Skeletal muscle tissue (tissue), 4 donors: ENCODE results near the gene SMIM23. TPM values are rescaled to one million over a fixed set of nuclear protein-coding genes. Genes with fewer than 3 reads are reported as not detected.

Experiments
- H3K27ac ChIP-seq: one replicate; pipeline ENCODE4 v1.7.0; 2013; ENCODE audit warnings: mild to moderate bottlenecking, low read depth, low read length, inconsistent platforms
- H3K27me3 ChIP-seq, 3 donors: one replicate each; pipeline ENCODE4 v1.7.0; 2013; ENCODE audit warnings: low read length in 3 of 3; ENCODE audit not compliant: control insufficient read depth in 3 of 3, insufficient read depth in 3 of 3
- H3K36me3 ChIP-seq, 3 donors: one replicate each; pipeline ENCODE4 v1.7.0; 2013; ENCODE audit warnings: low read length in 3 of 3; ENCODE audit not compliant: control insufficient read depth in 3 of 3, insufficient read depth in 3 of 3
- H3K4me1 ChIP-seq, 3 donors: one replicate each; pipeline ENCODE4 v1.7.0; 2013; ENCODE audit warnings: low read length in 3 of 3, mild to moderate bottlenecking in 3 of 3; ENCODE audit not compliant: control insufficient read depth in 3 of 3, insufficient read depth in 3 of 3
- H3K4me3 ChIP-seq, 3 donors: one replicate each; pipeline ENCODE4 v1.7.0; 2013; ENCODE audit warnings: low read length in 3 of 3
- H3K9ac ChIP-seq, 3 donors: one replicate each; pipeline ENCODE4 v1.7.0; 2013; ENCODE audit warnings: low read length in 3 of 3, mild to moderate bottlenecking in 3 of 3, moderate library complexity in 2 of 3, low read depth in 1 of 3
- H3K9me3 ChIP-seq, 3 donors: one replicate each; pipeline ENCODE4 v1.7.0; 2013; ENCODE audit warnings: low read length in 3 of 3; ENCODE audit not compliant: control insufficient read depth in 3 of 3
- total RNA-seq: library from RNA; depleted of rRNA; stranded (reverse); fragments of >200 nt; gene quantifications from one replicate; pipeline ENCODE4 v1.2.3, GENCODE V29; 2014
- donor health status: Osteomylitis.

SMIM23 gene
- total RNA-seq = not detected

- H3K36me3 ChIP-seq = no peaks in the 10 kb centered on the region
- no peak within 1 kb of the TSS for H3K27ac ChIP-seq
- no peaks in the 10 kb centered on the region for H3K4me1 ChIP-seq
- peaks cover 0 to 2% (median 0%) of the 10 kb centered on the region in 3 donors for H3K9me3 ChIP-seq
- H3K4me3 ChIP-seq = no peak within 1 kb of the TSS
- peaks cover 0 to 7% (median 0%) of the 10 kb centered on the region in 3 donors for H3K27me3 ChIP-seq
- H3K9ac ChIP-seq = no peak within 1 kb of the TSS
These were observed at the start of gene SMIM23 for GRCh38 chr5:171785517-171785916. TSS of gene SMIM23 (plus strand) at chr5:171785817. CDS start at chr5:171785872, 55 bp downstream.

GRCh38 chr5:171736976-171737891, 48.4 kb upstream of the SMIM23 start:
- Histone ChIP-seq H3K4me1 (peaks cover 7 to 17% (median 14%) of the 10 kb centered on the region in 3 donors), H3K9ac (no peak overlapping the region), H3K27me3 (no peaks in the 10 kb centered on the region), H3K9me3 (no peaks in the 10 kb centered on the region), H3K36me3 (no peaks in the 10 kb centered on the region), H3K4me3 (peak overlapping the region in 1 of 3 donors; percentile 13), H3K27ac (no peak overlapping the region)

GRCh38 chr5:171738501-171738900, 47.1 kb upstream of the SMIM23 start:
- peaks cover 0 to 1% (median 0%) of the 10 kb centered on the region in 3 donors for H3K27me3 ChIP-seq
- H3K27ac ChIP-seq = no peak overlapping the region
- no peaks in the 10 kb centered on the region for H3K36me3 ChIP-seq
- H3K9me3 ChIP-seq = no peaks in the 10 kb centered on the region
- H3K9ac ChIP-seq = no peak overlapping the region
- H3K4me3 ChIP-seq = no peak overlapping the region
- H3K4me1 ChIP-seq = peaks cover 8 to 17% (median 14%) of the 10 kb centered on the region in 3 donors

DNA sequence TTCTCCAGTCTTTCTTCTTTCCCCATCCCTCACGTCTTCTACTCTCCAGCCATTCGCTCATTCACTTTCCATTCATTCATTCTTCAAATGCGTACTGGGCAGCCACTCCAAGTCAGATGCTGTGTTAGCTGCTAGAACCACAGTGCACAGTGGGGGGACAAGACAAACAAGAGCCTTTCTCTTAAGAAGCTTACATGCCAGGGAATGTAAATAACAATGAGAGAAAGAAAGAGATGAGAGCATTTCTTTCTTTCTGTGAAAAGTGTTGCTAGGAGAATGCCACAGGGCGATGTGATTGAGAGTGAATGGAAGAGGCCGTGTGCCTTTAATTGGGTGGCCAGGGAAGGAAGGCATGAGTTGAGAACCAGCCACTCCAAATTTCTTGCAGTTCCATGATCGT, 46.3 kb upstream of the SMIM23 start:
- H3K9me3 ChIP-seq = no peaks in the 10 kb centered on the region
- no peak overlapping the region for H3K9ac ChIP-seq
- peaks cover 11 to 17% (median 14%) of the 10 kb centered on the region in 3 donors for H3K4me1 ChIP-seq
- H3K27ac ChIP-seq = no peak overlapping the region
- peaks cover 0 to 3% (median 0%) of the 10 kb centered on the region in 3 donors for H3K27me3 ChIP-seq
- H3K36me3 ChIP-seq = no peaks in the 10 kb centered on the region
- no peak overlapping the region for H3K4me3 ChIP-seq

DNA sequence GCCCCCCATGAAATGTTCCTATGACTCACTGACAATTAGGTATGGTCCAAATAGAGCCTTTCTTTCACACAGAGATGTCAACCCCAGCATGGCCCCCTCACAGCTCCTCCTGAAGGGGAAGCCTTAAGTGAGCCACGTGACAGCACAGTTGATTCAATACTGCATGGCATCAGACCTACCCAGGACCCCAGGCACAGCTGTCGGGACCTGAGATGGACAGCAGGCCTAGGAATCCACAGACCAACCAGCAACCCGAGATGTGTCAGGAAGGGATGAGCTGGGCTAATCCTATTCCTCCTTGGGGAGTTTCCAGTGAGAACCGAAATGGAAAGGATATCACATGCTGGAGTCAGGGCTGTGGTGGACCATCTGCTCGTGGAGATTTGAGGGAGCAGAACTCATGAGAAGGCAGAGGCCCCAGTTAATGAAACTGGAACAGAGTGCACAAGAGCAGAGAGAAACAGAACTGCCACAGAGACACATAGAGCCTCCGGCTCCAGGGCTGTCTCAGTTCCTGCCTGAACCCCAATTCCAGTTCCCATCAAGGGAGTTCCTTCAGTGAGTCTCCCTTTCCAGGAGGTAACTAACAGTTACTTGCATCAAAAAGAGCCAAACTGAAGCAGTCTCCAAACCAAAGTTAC, 42.1 kb upstream of the SMIM23 start:
- no peaks in the 10 kb centered on the region for H3K9me3 ChIP-seq
- no peak overlapping the region for H3K9ac ChIP-seq
- H3K27ac ChIP-seq = no peak overlapping the region
- peaks cover 0 to 3% (median 0%) of the 10 kb centered on the region in 3 donors for H3K27me3 ChIP-seq
- H3K4me1 ChIP-seq = peaks cover 0 to 4% (median 2%) of the 10 kb centered on the region in 3 donors
- H3K36me3 ChIP-seq = no peaks in the 10 kb centered on the region
- no peak overlapping the region for H3K4me3 ChIP-seq

GRCh38 chr5:171744264-171744663, 41.4 kb upstream of the SMIM23 start:
- Histone ChIP-seq H3K9me3 (no peaks in the 10 kb centered on the region), H3K27me3 (peaks cover 0 to 3% (median 0%) of the 10 kb centered on the region in 3 donors), H3K9ac (no peak overlapping the region), H3K4me1 (peaks cover 0 to 4% (median 0%) of the 10 kb centered on the region in 3 donors), H3K4me3 (no peak overlapping the region), H3K36me3 (no peaks in the 10 kb centered on the region), H3K27ac (no peak overlapping the region)

- peaks cover 0 to 4% (median 2%) of the 10 kb centered on the region in 3 donors for H3K4me1 ChIP-seq
- no peaks in the 10 kb centered on the region for H3K36me3 ChIP-seq
- no peak overlapping the region for H3K9ac ChIP-seq
- H3K27me3 ChIP-seq = peaks cover 0 to 3% (median 0%) of the 10 kb centered on the region in 3 donors
- no peak overlapping the region for H3K27ac ChIP-seq
- no peaks in the 10 kb centered on the region for H3K9me3 ChIP-seq
- no peak overlapping the region for H3K4me3 ChIP-seq
These were observed 40.7 kb upstream of the SMIM23 start for GRCh38 chr5:171744882-171745281.

- Histone ChIP-seq H3K27me3 (peaks cover 0 to 3% (median 0%) of the 10 kb centered on the region in 3 donors), H3K9ac (no peak overlapping the region), H3K36me3 (no peaks in the 10 kb centered on the region), H3K4me1 (peaks cover 0 to 8% (median 6%) of the 10 kb centered on the region in 3 donors), H3K27ac (no peak overlapping the region), H3K4me3 (no peak overlapping the region), H3K9me3 (no peaks in the 10 kb centered on the region)
These were observed 40.0 kb upstream of the SMIM23 start for GRCh38 chr5:171745602-171746001.

- Histone ChIP-seq H3K27me3 (peaks cover 0 to 3% (median 0%) of the 10 kb centered on the region in 3 donors), H3K9ac (no peak overlapping the region), H3K9me3 (no peaks in the 10 kb centered on the region), H3K4me3 (no peak overlapping the region), H3K36me3 (no peaks in the 10 kb centered on the region), H3K27ac (no peak overlapping the region), H3K4me1 (peaks cover 0 to 8% (median 6%) of the 10 kb centered on the region in 3 donors)
These were observed 38.4 kb upstream of the SMIM23 start for GRCh38 chr5:171747061-171747859.
